Heart right ventricle (tissue), 16 donors: ENCODE results near the gene STAT5B. TPM values are rescaled to one million over a fixed set of nuclear protein-coding genes. Genes with fewer than 3 reads are reported as not detected.

Experiments used
- ATAC-seq, 8 donors: fragments of 200-7000 bp; cut with Tn5 transposase; one replicate each; pipeline ENCODE4 v1.9.1; 2020; ENCODE audit warnings: mild to moderate bottlenecking in 8 of 8, moderate library complexity in 8 of 8, moderate number of reproducible peaks in 1 of 8
- DNase-seq, 2 donors: peaks; one replicate each; pipeline ENCODE4 v3.0.0-alpha.2; 2020
- H3K27ac ChIP-seq, 10 donors: fragments of 200-600 bp; sonication (generic) in 2 of 10; one replicate each; pipeline versions ENCODE4 v1.5.0 to v1.8.0; 2020 to 2022; ENCODE audit warnings: mild to moderate bottlenecking in 3 of 10
- H3K27me3 ChIP-seq, 7 donors: fragments of 200-600 bp; one replicate each; pipeline ENCODE4 v1.8.0; 2021 to 2022; ENCODE audit warnings: mild to moderate bottlenecking in 2 of 7
- H3K36me3 ChIP-seq, 9 donors: fragments of 200-600 bp; sonication (generic) in 1 of 9; one replicate each; pipeline versions ENCODE4 v1.5.0 to v1.8.0; 2020 to 2022; ENCODE audit warnings: mild to moderate bottlenecking in 2 of 9
- H3K4me1 ChIP-seq, 9 donors: fragments of 200-600 bp; sonication (generic) in 1 of 9; one replicate each; pipeline versions ENCODE4 v1.5.0 to v1.8.0; 2020 to 2022; ENCODE audit warnings: mild to moderate bottlenecking in 4 of 9
- H3K4me3 ChIP-seq, 10 donors: fragments of 200-600 bp; sonication (generic) in 2 of 10; one replicate each; pipeline versions ENCODE4 v1.5.0 to v1.8.0; 2020 to 2022; ENCODE audit warnings: mild to moderate bottlenecking in 7 of 10, moderate library complexity in 2 of 10
- H3K9me3 ChIP-seq, 11 donors: fragments of 200-600 bp in 10 of 11; sonication (generic) in 2 of 11; one replicate each; pipeline versions ENCODE4 v1.5.0 to v1.8.0; 2013 to 2022; ENCODE audit warnings: mild to moderate bottlenecking in 2 of 11, control low read depth in 1 of 11, moderate library complexity in 1 of 11
- CTCF ChIP-seq, 9 donors: fragments of 200-600 bp; sonication (generic) in 2 of 9; IDR thresholded peaks; one replicate each; pipeline versions ENCODE4 v1.5.0 to v1.8.0; 2021 to 2022; ENCODE audit warnings: antibody characterized with exemption in 9 of 9, mild to moderate bottlenecking in 5 of 9, moderate library complexity in 1 of 9
- WGBS, 2 donors: extraction: QIAGEN DNeasy Blood & Tissue Kit; methylation state at CpG; one replicate each; pipeline ENCODE4 v1.1.7; 2013; ENCODE audit warnings: inconsistent platforms in 1 of 2; 5-methylcytosine and 5-hydroxymethylcytosine counted together
- intact Hi-C, 10 donors: fragments of 100-400 bp; cut with DNase I; formaldehyde crosslinking; loops; one replicate each; pipeline versions ENCODE4 v1.11.1 to v1.14.2; 2022
- polyA plus RNA-seq, 2 donors: library from polyadenylated mRNA; stranded (reverse); fragments of 200-250 nt; gene quantifications; one replicate each; pipeline ENCODE4 v1.2.3, GENCODE V29; 2013
- total RNA-seq, 10 donors: library from RNA; stranded (reverse); fragmentation: NEBNext Ultra II Directional in 3 of 10; extraction: Animal tissue kit (Norgen Biotek cat#: 25700) in 3 of 10; gene quantifications; one replicate each; pipeline versions ENCODE4 v1.2.1 to v1.2.4, GENCODE V29; 2021 to 2023
- donor health status: Arrhythmogenic right ventricular cardiomyopathy.
- donor health status: ischemic (EF 13 %, LVEDD 7.1; RV severe dilation, severe dysfunction).
- donor health status: healthy with polysubstance abuse.
- donor health status: DM: no; HTN: yes; CAD: no.
- donor health status: DM: no; HTN: no; CAD: no.
- donor health status: ischemic (EF 25% LVEDD 6.9; RV normal size, moderate dysfunction).
- donor health status: ischemic (EF 25% LVEDD 5.7; RV mildly dilated, moderate dysfunction).
- donor health status: healthy.
- donor health status: DM: yes; HTN: yes; CAD: no.
- donor health status: Ischemic cardiomyopathy.
- donor health status: ischemic (EF 35%, LVEDD 5.7; RV mildly dilated, moderate dysfunction).
- donor health status: nonischemic (EF 11% LVEDD 7.7; RV severe dilation, severe dysfunction).
- donor health status: DM: yes; HTN: yes; CAD: no.
- donor health status: PGD.
- donor health status: ischemic (EF 29% LVEDD 5.4; RV normal size, mild dysfunction).
- donor health status: nonischemic (EF 23%, LVEDD 6.1; RV moderate dilation, normal function).

Gene STAT5B
- total and polyA plus RNA-seq, 12 donors, result 14.4 to 34.7 (median 30.1) TPM

GRCh38 chr17:42316755-42317154 lies 40.6 kb upstream of the STAT5B start:
- TF ChIP-seq CTCF (IDR thresholded peaks at IDR 0.05), result no peak
- no peak for DNase-seq
- ATAC-seq, result no peak
- intact Hi-C loops, result loop anchor here in 2 of 10 donors (5.0 to 10.0 kb wide), 2 partner anchors 198 to 201 kb away; no protein-coding TSS in a partner anchor
- no peaks in the 10 kb centered on the region for H3K9me3 ChIP-seq
- peaks cover 0 to 99% (median 49%) of the 10 kb centered on the region in 9 donors for H3K36me3 ChIP-seq
- peaks cover 10 to 80% (median 43%) of the 10 kb centered on the region in 9 donors for H3K4me1 ChIP-seq
- H3K4me3 ChIP-seq, result no peak overlapping the region
- H3K27me3 ChIP-seq, result no peaks in the 10 kb centered on the region
- peak overlapping the region in 3 of 10 donors; percentile 1 to 82 (median 29) for H3K27ac ChIP-seq
- WGBS, 2 donors, result 82 to 89% methylated on average over 4 of the region's 4 CpGs

GRCh38 chr17:42315402-42316156 lies 39.4 kb upstream of the STAT5B start:
- WGBS, 2 donors, result 82 to 83% methylated on average over 10 of the region's 10 CpGs
- Histone ChIP-seq H3K27ac (peak overlapping the region in 2 of 10 donors; percentile 5 to 50), H3K27me3 (no peaks in the 10 kb centered on the region), H3K9me3 (no peaks in the 10 kb centered on the region), H3K36me3 (peaks cover 0 to 98% (median 40%) of the 10 kb centered on the region in 9 donors), H3K4me3 (no peak overlapping the region), H3K4me1 (peaks cover 10 to 91% (median 51%) of the 10 kb centered on the region in 9 donors)
- intact Hi-C loops, result loop anchor here in 2 of 10 donors (5.0 to 10.0 kb wide), 2 partner anchors 199 to 202 kb away; no protein-coding TSS in a partner anchor
- ATAC-seq, result no peak
- no peak for TF ChIP-seq CTCF (IDR thresholded peaks at IDR 0.05)
- DNase-seq, result no peak

- H3K36me3 ChIP-seq, result peaks cover 0 to 98% (median 40%) of the 10 kb centered on the region in 9 donors
- peak overlapping the region in 7 of 10 donors; percentile 34 to 83 (median 57) for H3K27ac ChIP-seq
- no peaks in the 10 kb centered on the region for H3K27me3 ChIP-seq
- TF ChIP-seq CTCF (IDR thresholded peaks at IDR 0.05), result no peak
- intact Hi-C loops, result loop anchor here in 2 of 10 donors (5.0 to 10.0 kb wide), 2 partner anchors 201 to 213 kb away; no protein-coding TSS in a partner anchor
- no peak overlapping the region for H3K4me3 ChIP-seq
- H3K9me3 ChIP-seq, result no peaks in the 10 kb centered on the region
- ATAC-seq (no peak), DNase-seq (no peak)
- 75 to 83% methylated on average over 14 of the region's 14 CpGs for WGBS, 2 donors
- H3K4me1 ChIP-seq, result peaks cover 10 to 86% (median 36%) of the 10 kb centered on the region in 9 donors
These were observed 37.8 kb upstream of the STAT5B start for GRCh38 chr17:42313773-42314566.

GRCh38 chr17:42313389-42313772 lies 37.2 kb upstream of the STAT5B start:
- Histone ChIP-seq H3K4me3 (no peak overlapping the region), H3K9me3 (no peaks in the 10 kb centered on the region), H3K4me1 (peaks cover 10 to 82% (median 35%) of the 10 kb centered on the region in 9 donors), H3K27me3 (no peaks in the 10 kb centered on the region), H3K27ac (peak overlapping the region in 4 of 10 donors; percentile 43 to 83 (median 66)), H3K36me3 (peaks cover 0 to 98% (median 45%) of the 10 kb centered on the region in 9 donors)
- intact Hi-C loops, result loop anchor here in 2 of 10 donors (5.0 to 10.0 kb wide), 2 partner anchors 201 to 214 kb away; no protein-coding TSS in a partner anchor
- 92% methylated on average over 4 of the region's 4 CpGs for WGBS, 2 donors
- no peak for TF ChIP-seq CTCF (IDR thresholded peaks at IDR 0.05)
- ATAC-seq (no peak), DNase-seq (no peak)
